HEK293T (cell line): ENCODE results near the gene LTK.

Experiments used
- ARNT ChIP-seq: fragments of 450-650 bp; IDR thresholded peaks from 2 replicates; pipeline ENCODE4 v1.6.1; 2017; ENCODE audit warnings: mild to moderate bottlenecking
- BHLHE40 ChIP-seq: fragments of 450-650 bp; IDR thresholded peaks from 2 replicates; pipeline ENCODE4 v1.6.1; 2016; ENCODE audit warnings: mild to moderate bottlenecking, moderate library complexity, borderline replicate concordance
- CTBP1 ChIP-seq: fragments of 450-650 bp; IDR thresholded peaks from 2 replicates; pipeline ENCODE4 v1.6.1; 2016; ENCODE audit warnings: borderline replicate concordance
- ELF4 ChIP-seq: fragments of 450-650 bp; IDR thresholded peaks from 2 replicates; pipeline ENCODE4 v1.6.1; 2017; ENCODE audit warnings: antibody characterized with exemption
- FOXA1 ChIP-seq: fragments of 450-650 bp; IDR thresholded peaks from 2 replicates; pipeline ENCODE4 v1.6.1; 2016; ENCODE audit warnings: mild to moderate bottlenecking
- FOXM1 ChIP-seq: fragments of 450-650 bp; IDR thresholded peaks from 2 replicates; pipeline ENCODE4 v1.6.1; 2017; ENCODE audit warnings: mild to moderate bottlenecking, borderline replicate concordance
- L3MBTL2 ChIP-seq: fragments of 450-650 bp; conservative IDR thresholded peaks from 2 replicates; pipeline ENCODE4 v1.6.1; 2016; ENCODE audit warnings: mild to moderate bottlenecking
- LEF1 ChIP-seq: fragments of 450-650 bp; IDR thresholded peaks from 2 replicates; pipeline ENCODE4 v1.6.1; 2017; ENCODE audit warnings: mild to moderate bottlenecking, borderline replicate concordance
- NFRKB ChIP-seq: fragments of 450-650 bp; IDR thresholded peaks from 2 replicates; pipeline ENCODE4 v1.6.1; 2016; ENCODE audit warnings: mild to moderate bottlenecking, moderate library complexity
- SP1 ChIP-seq: fragments of 450-650 bp; IDR thresholded peaks from 2 replicates; pipeline ENCODE4 v1.6.1; 2017
- SUZ12 ChIP-seq: fragments of 450-650 bp; IDR thresholded peaks from 2 replicates; pipeline ENCODE4 v1.6.1; 2016; ENCODE audit warnings: mild to moderate bottlenecking
- TARDBP ChIP-seq: fragments of 450-650 bp; IDR thresholded peaks from 2 replicates; pipeline ENCODE4 v1.6.1; 2016

GRCh38 chr15:41484937-41485625, 28.5 kb downstream of the LTK start:
- TF ChIP-seq FOXM1 (no peak), BHLHE40 (no peak), FOXA1 (no peak), L3MBTL2 (no peak), CTBP1 (no peak), NFRKB (no peak), ARNT (no peak), TARDBP (no peak), LEF1 (no peak), SUZ12 (no peak), ELF4 (no peak), SP1 (no peak)
